T-helper 1 cell treated with Interleukin-12 subunit alpha and Interleukin-12 subunit beta and Interleukin-4 antibody, amounts not matched to agents 30 ng/mL and 1 ng/mL, for 36 hours (primary cell): ENCODE measurements around the gene TMEM164. TPM values are rescaled to one million over a fixed set of nuclear protein-coding genes. Genes with fewer than 3 reads are reported as not detected.

Source experiments
- intact Hi-C: fragments of 100-400 bp; cut with micrococcal nuclease; formaldehyde crosslinking; loops from one replicate; pipeline ENCODE4 v1.15.1; 2024
- total RNA-seq: library from RNA; stranded (reverse); gene quantifications from 2 replicates; pipeline ENCODE4 v1.2.3, GENCODE V29; 2022

TMEM164 gene
- total RNA-seq, 1 donor from 2014 or later: 26.2 TPM

- intact Hi-C loops: no loop called here
Observed at GRCh38 chrX:110036162-110037033, 33.5 kb downstream of the TMEM164 start.

GRCh38 chrX:110037178-110037577 lies 34.3 kb downstream of the TMEM164 start:
- intact Hi-C loops: no loop called here

- intact Hi-C loops: no loop called here
Observed at GRCh38 chrX:110038900-110039299, 36.0 kb downstream of the TMEM164 start.

GRCh38 chrX:110041980-110042379 lies 39.1 kb downstream of the TMEM164 start:
- intact Hi-C loops: no loop called here

- intact Hi-C loops: no loop called here
Observed at GRCh38 chrX:110042496-110042895, 39.6 kb downstream of the TMEM164 start.

- intact Hi-C loops: no loop called here
Observed at GRCh38 chrX:110043506-110043905, 40.6 kb downstream of the TMEM164 start.

- intact Hi-C loops: no loop called here
Observed at GRCh38 chrX:110044346-110045249, 41.7 kb downstream of the TMEM164 start.

- intact Hi-C loops: no loop called here
Observed at GRCh38 chrX:110045421-110045820, 42.5 kb downstream of the TMEM164 start.

GRCh38 chrX:110046001-110046400 lies 43.1 kb downstream of the TMEM164 start:
- intact Hi-C loops: no loop called here

GRCh38 chrX:110046971-110047370 lies 44.1 kb downstream of the TMEM164 start:
- intact Hi-C loops: no loop called here

GRCh38 chrX:110049096-110049495 lies 46.2 kb downstream of the TMEM164 start:
- intact Hi-C loops: no loop called here

GRCh38 chrX:110050386-110050785 lies 47.5 kb downstream of the TMEM164 start:
- intact Hi-C loops: no loop called here

- intact Hi-C loops: no loop called here
Observed at GRCh38 chrX:110050901-110051300, 48.0 kb downstream of the TMEM164 start.

- intact Hi-C loops: no loop called here
Observed at GRCh38 chrX:110051559-110051958, 48.6 kb downstream of the TMEM164 start.

GRCh38 chrX:110052303-110052702 lies 49.4 kb downstream of the TMEM164 start:
- intact Hi-C loops: no loop called here

GRCh38 chrX:110053453-110053852 lies 50.5 kb downstream of the TMEM164 start:
- intact Hi-C loops: no loop called here

- intact Hi-C loops: no loop called here
Observed at GRCh38 chrX:110055616-110056015, 52.7 kb downstream of the TMEM164 start.

GRCh38 chrX:110056419-110056818 lies 53.5 kb downstream of the TMEM164 start:
- intact Hi-C loops: no loop called here

- intact Hi-C loops: no loop called here
Observed at GRCh38 chrX:110059410-110059809, 56.5 kb downstream of the TMEM164 start.

GRCh38 chrX:110060317-110060716 lies 57.4 kb downstream of the TMEM164 start:
- intact Hi-C loops: no loop called here

GRCh38 chrX:110060846-110061537 lies 58.1 kb downstream of the TMEM164 start:
- intact Hi-C loops: no loop called here

- intact Hi-C loops: no loop called here
Observed at GRCh38 chrX:110062919-110063318, 60.0 kb downstream of the TMEM164 start.
